ENCODE measurements around the gene WWOX.

WWOX gene

DNA sequence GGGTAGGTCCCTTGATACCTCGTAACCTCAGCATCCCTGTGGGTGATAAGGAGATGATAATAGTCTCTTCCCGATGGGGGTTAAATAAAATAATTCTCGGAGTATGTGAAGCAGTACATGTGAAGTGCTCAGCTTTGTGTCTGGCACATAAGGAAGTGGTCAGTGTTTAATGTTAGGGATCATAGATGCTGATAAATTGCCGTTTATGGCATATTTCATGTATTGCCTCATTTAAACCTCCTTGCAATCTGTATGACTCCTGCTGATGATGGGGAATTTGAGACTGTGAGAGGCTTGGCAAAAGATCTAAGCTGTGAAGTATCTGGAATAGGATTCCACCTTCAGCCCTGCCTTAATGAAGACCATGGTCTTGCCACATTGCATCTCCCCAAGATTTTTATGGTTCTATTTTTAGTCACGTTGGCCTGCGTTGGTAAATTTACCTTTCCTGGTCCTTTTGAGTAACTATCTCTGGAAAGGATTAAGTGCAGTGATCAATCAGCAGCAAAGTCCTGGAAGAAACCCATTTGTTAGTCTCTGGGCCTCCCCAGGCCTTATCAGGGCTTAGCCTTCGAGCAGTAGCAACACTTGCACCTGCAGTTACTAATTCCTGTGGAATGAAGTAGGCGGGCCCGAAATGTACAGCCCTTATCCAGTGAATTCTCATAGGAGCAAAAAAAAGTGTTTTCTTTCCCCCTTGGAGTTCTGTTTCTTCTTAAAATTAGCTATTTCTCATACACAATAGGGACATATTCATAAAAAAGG lies 144.9 kb downstream of the WWOX start:
- no peaks in the 10 kb centered on the region for H4K20me1 ChIP-seq (ENCODE audit: insufficient read depth)
- H2AFZ ChIP-seq (ENCODE audit: low read depth) = no peak overlapping the region
- no peaks in the 10 kb centered on the region for H3K4me1 ChIP-seq (ENCODE audit: low read depth, poor library complexity, severe bottlenecking)
- no peak overlapping the region for H3K27ac ChIP-seq
- H3K36me3 ChIP-seq (ENCODE audit: insufficient read depth) = no peaks in the 10 kb centered on the region
- TF ChIP-seq, protein P1, sequence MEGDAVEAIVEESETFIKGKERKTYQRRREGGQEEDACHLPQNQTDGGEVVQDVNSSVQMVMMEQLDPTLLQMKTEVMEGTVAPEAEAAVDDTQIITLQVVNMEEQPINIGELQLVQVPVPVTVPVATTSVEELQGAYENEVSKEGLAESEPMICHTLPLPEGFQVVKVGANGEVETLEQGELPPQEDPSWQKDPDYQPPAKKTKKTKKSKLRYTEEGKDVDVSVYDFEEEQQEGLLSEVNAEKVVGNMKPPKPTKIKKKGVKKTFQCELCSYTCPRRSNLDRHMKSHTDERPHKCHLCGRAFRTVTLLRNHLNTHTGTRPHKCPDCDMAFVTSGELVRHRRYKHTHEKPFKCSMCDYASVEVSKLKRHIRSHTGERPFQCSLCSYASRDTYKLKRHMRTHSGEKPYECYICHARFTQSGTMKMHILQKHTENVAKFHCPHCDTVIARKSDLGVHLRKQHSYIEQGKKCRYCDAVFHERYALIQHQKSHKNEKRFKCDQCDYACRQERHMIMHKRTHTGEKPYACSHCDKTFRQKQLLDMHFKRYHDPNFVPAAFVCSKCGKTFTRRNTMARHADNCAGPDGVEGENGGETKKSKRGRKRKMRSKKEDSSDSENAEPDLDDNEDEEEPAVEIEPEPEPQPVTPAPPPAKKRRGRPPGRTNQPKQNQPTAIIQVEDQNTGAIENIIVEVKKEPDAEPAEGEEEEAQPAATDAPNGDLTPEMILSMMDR (conservative IDR thresholded peaks at IDR 0.05; ENCODE audit: low read depth, low read length) = no peak
- H3K4me2 ChIP-seq = no peak overlapping the region
- no peaks in the 10 kb centered on the region for H3K79me2 ChIP-seq (ENCODE audit: insufficient read depth, low read depth)
- H3K9ac ChIP-seq = no peak overlapping the region
- no peaks in the 10 kb centered on the region for H3K27me3 ChIP-seq (ENCODE audit: insufficient read depth, low read depth)
- no peak overlapping the region for H3K4me3 ChIP-seq (IDR thresholded peaks at IDR 0.05; ENCODE audit: insufficient read depth, low read depth, low read length)

DNA sequence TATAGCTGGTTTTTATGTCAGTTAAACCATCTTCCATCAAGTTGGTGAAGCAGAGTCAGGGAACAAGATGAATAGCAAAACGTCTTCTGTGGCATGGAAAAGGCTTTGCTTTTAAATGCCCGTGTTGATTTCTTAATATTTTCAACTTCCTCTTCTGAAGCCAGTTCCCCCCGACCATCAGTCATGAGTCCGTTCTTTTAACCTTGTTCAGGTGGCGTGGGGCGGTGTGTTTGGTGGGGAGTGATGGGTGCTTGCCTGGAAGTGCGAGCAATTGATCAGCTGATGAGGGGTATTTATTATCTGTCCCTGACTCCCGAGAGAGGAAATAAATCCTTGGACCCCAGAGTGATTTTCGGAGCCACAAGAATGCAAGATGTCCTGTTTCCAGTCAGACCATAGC lies 147.1 kb downstream of the WWOX start:
- Histone ChIP-seq H3K4me3 (IDR thresholded peaks at IDR 0.05; ENCODE audit: insufficient read depth, low read depth, low read length) (no peak overlapping the region), H3K4me1 (ENCODE audit: low read depth, poor library complexity, severe bottlenecking) (no peaks in the 10 kb centered on the region), H3K27ac (no peak overlapping the region), H2AFZ (ENCODE audit: low read depth) (no peak overlapping the region), H4K20me1 (ENCODE audit: insufficient read depth) (no peaks in the 10 kb centered on the region), H3K36me3 (ENCODE audit: insufficient read depth) (no peaks in the 10 kb centered on the region), H3K27me3 (ENCODE audit: insufficient read depth, low read depth) (no peaks in the 10 kb centered on the region), H3K4me2 (no peak overlapping the region), H3K79me2 (ENCODE audit: insufficient read depth, low read depth) (no peaks in the 10 kb centered on the region), H3K9ac (no peak overlapping the region)
- TF ChIP-seq, protein P1 (conservative IDR thresholded peaks at IDR 0.05; ENCODE audit: low read depth, low read length) = no peak

DNA sequence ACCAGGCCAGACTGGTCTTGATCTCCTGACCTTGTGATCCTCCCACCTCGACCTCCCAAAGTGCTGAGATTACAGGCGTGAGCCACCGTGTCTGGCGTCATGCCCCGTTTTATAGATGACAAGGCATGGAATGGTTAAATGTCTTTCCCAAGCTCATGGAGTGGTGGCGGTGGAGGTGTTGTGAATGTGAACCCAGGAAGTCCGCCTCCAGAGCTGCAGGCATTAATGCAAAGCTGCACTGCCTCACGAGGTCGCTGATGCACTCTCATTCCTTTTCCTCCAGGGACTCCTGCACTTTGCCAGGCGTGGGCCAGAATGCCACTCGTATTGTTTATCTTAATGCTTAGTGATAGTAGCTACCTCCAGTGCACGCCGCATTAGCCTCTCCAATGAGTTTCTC lies 149.6 kb downstream of the WWOX start:
- no peaks in the 10 kb centered on the region for H3K4me1 ChIP-seq (ENCODE audit: low read depth, poor library complexity, severe bottlenecking)
- H3K4me3 ChIP-seq (IDR thresholded peaks at IDR 0.05; ENCODE audit: insufficient read depth, low read depth, low read length) = no peak overlapping the region
- no peak overlapping the region for H2AFZ ChIP-seq (ENCODE audit: low read depth)
- H3K27ac ChIP-seq = no peak overlapping the region
- H3K27me3 ChIP-seq (ENCODE audit: insufficient read depth, low read depth) = no peaks in the 10 kb centered on the region
- TF ChIP-seq, protein P1 (conservative IDR thresholded peaks at IDR 0.05; ENCODE audit: low read depth, low read length) = no peak
- no peaks in the 10 kb centered on the region for H4K20me1 ChIP-seq (ENCODE audit: insufficient read depth)
- no peaks in the 10 kb centered on the region for H3K36me3 ChIP-seq (ENCODE audit: insufficient read depth)
- no peak overlapping the region for H3K9ac ChIP-seq
- no peak overlapping the region for H3K4me2 ChIP-seq
- no peaks in the 10 kb centered on the region for H3K79me2 ChIP-seq (ENCODE audit: insufficient read depth, low read depth)

DNA sequence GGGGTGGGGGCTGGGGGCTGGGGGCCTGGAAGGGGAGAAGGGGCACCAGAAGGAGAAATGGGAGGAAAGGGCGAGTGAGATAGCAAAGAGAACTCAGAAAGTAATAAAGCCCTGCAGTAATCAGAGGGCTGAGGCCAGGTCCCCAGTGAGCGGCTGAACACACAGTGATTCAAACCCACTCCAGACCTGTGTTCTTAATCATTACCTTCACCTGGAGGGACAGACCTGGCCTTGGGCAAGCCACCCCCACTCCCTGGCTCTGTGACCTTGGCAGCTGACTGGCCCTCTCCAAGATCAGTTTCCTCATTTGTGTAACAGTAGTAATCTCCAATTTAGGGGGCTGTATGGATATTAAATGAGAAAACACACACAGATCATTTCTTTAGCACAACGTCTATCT lies 150.4 kb downstream of the WWOX start:
- Histone ChIP-seq H3K27me3 (ENCODE audit: insufficient read depth, low read depth) (no peaks in the 10 kb centered on the region), H3K36me3 (ENCODE audit: insufficient read depth) (no peaks in the 10 kb centered on the region), H4K20me1 (ENCODE audit: insufficient read depth) (no peaks in the 10 kb centered on the region), H3K4me3 (IDR thresholded peaks at IDR 0.05; ENCODE audit: insufficient read depth, low read depth, low read length) (no peak overlapping the region), H3K9ac (no peak overlapping the region), H3K4me1 (ENCODE audit: low read depth, poor library complexity, severe bottlenecking) (no peaks in the 10 kb centered on the region), H3K79me2 (ENCODE audit: insufficient read depth, low read depth) (no peaks in the 10 kb centered on the region), H3K27ac (no peak overlapping the region), H3K4me2 (no peak overlapping the region), H2AFZ (ENCODE audit: low read depth) (no peak overlapping the region)
- TF ChIP-seq, protein P1 (conservative IDR thresholded peaks at IDR 0.05; ENCODE audit: low read depth, low read length) = no peak

All from KMS-11 (cell line).